Measurements from ENCODE around the gene FSCN2. TPM values are rescaled to one million over a fixed set of nuclear protein-coding genes. Genes with fewer than 3 reads are reported as not detected.

The FSCN2 gene
- total RNA-seq, 4 donors from 2014 or later: 9.7 to 20.7 (median 17.0) TPM

GRCh38 chr17:81515530-81516041 lies 12.6 kb upstream of the FSCN2 start:
- peaks cover 16 to 19% of the 10 kb centered on the region in 2 donors for H3K36me3 ChIP-seq
- H3K4me3 ChIP-seq (replicated peaks in 1 of 3): peak overlapping the region; percentile 12 to 85 (median 54)
- H3K27me3 ChIP-seq: no peaks in the 10 kb centered on the region
- no peaks in the 10 kb centered on the region for H3K9me3 ChIP-seq
- peaks cover 49 to 59% of the 10 kb centered on the region in 2 donors for H3K4me1 ChIP-seq
- intact Hi-C loops (cut with DNase I): no loop called here
- peak overlapping the region; percentile 99 to 100 (median 100) for H3K27ac ChIP-seq
- TF ChIP-seq CTCF (IDR thresholded peaks at IDR 0.05): no peak
- TF ChIP-seq POLR2A (IDR thresholded peaks at IDR 0.05): no peak
- DNase-seq: no peak
- WGBS, 2 donors: 62 to 64% methylated on average over 19 of the region's 19 CpGs

- no peak overlapping the region for H3K4me3 ChIP-seq (replicated peaks in 1 of 3)
- TF ChIP-seq POLR2A (IDR thresholded peaks at IDR 0.05): no peak
- no peak for TF ChIP-seq CTCF (IDR thresholded peaks at IDR 0.05)
- H3K9me3 ChIP-seq: no peaks in the 10 kb centered on the region
- DNase-seq: no peak
- H3K36me3 ChIP-seq: peaks cover 7 to 11% of the 10 kb centered on the region in 2 donors
- H3K4me1 ChIP-seq: peaks cover 46 to 67% of the 10 kb centered on the region in 2 donors
- 81 to 90% methylated on average over 2 of the region's 4 CpGs for WGBS, 2 donors
- intact Hi-C loops (cut with DNase I): no loop called here
- H3K27me3 ChIP-seq: no peaks in the 10 kb centered on the region
- peak overlapping the region in 2 of 3 donors; percentile 41 to 100 for H3K27ac ChIP-seq
These were observed 11.7 kb upstream of the FSCN2 start for GRCh38 chr17:81516439-81516838.

GRCh38 chr17:81517009-81517338 lies 11.2 kb upstream of the FSCN2 start:
- DNase-seq: no peak
- no peak for TF ChIP-seq CTCF (IDR thresholded peaks at IDR 0.05)
- no peak for TF ChIP-seq POLR2A (IDR thresholded peaks at IDR 0.05)
- intact Hi-C loops (cut with DNase I): no loop called here
- Histone ChIP-seq H3K4me3 (replicated peaks in 1 of 3) (no peak overlapping the region), H3K36me3 (peaks cover 2 to 6% of the 10 kb centered on the region in 2 donors), H3K27me3 (no peaks in the 10 kb centered on the region), H3K9me3 (no peaks in the 10 kb centered on the region), H3K4me1 (peaks cover 43 to 67% of the 10 kb centered on the region in 2 donors), H3K27ac (no peak overlapping the region)
- 86 to 97% methylated on average over 6 to 8 of the region's 9 CpGs for WGBS, 2 donors

- Histone ChIP-seq H3K4me3 (replicated peaks in 1 of 3) (no peak overlapping the region), H3K9me3 (no peaks in the 10 kb centered on the region), H3K36me3 (peaks cover 0 to under 1% of the 10 kb centered on the region in 2 donors), H3K4me1 (peaks cover 47 to 71% of the 10 kb centered on the region in 2 donors), H3K27me3 (no peaks in the 10 kb centered on the region), H3K27ac (peak overlapping the region in 1 of 3 donors; percentile 90)
- DNase-seq: no peak
- intact Hi-C loops (cut with DNase I): no loop called here
- TF ChIP-seq CTCF (IDR thresholded peaks at IDR 0.05) (no peak), POLR2A (IDR thresholded peaks at IDR 0.05) (no peak)
- WGBS, 2 donors: 58 to 72% methylated on average over 15 to 24 of the region's 24 CpGs
These were observed 10.7 kb upstream of the FSCN2 start for GRCh38 chr17:81517339-81518112.

- H3K4me3 ChIP-seq (replicated peaks in 1 of 3): peak overlapping the region in 1 of 3 donors; percentile 51
- no peaks in the 10 kb centered on the region for H3K27me3 ChIP-seq
- peak in 1 of 2 donors; percentile 55 for DNase-seq
- H3K27ac ChIP-seq: peak overlapping the region; percentile 36 to 90 (median 83)
- intact Hi-C loops (cut with DNase I): no loop called here
- WGBS, 2 donors: 45 to 54% methylated on average over 19 to 21 of the region's 24 CpGs
- H3K36me3 ChIP-seq: no peaks in the 10 kb centered on the region
- TF ChIP-seq CTCF (IDR thresholded peaks at IDR 0.05) (no peak), POLR2A (IDR thresholded peaks at IDR 0.05) (no peak)
- peaks cover 51 to 78% of the 10 kb centered on the region in 2 donors for H3K4me1 ChIP-seq
- H3K9me3 ChIP-seq: no peaks in the 10 kb centered on the region
These were observed 9.9 kb upstream of the FSCN2 start for GRCh38 chr17:81518113-81518784.
